GM11168 (cell line): ENCODE measurements around the gene ERC2.

ENCODE experiments used
- in situ Hi-C: fragments of 300-500 bp; cut with MboI; formaldehyde crosslinking; loops from one replicate; pipeline ENCODE4 v1.12.0; 2022; ENCODE audit warnings: low sequenced_read_pairs; ENCODE audit not compliant: unreplicated experiment

The ERC2 gene

DNA sequence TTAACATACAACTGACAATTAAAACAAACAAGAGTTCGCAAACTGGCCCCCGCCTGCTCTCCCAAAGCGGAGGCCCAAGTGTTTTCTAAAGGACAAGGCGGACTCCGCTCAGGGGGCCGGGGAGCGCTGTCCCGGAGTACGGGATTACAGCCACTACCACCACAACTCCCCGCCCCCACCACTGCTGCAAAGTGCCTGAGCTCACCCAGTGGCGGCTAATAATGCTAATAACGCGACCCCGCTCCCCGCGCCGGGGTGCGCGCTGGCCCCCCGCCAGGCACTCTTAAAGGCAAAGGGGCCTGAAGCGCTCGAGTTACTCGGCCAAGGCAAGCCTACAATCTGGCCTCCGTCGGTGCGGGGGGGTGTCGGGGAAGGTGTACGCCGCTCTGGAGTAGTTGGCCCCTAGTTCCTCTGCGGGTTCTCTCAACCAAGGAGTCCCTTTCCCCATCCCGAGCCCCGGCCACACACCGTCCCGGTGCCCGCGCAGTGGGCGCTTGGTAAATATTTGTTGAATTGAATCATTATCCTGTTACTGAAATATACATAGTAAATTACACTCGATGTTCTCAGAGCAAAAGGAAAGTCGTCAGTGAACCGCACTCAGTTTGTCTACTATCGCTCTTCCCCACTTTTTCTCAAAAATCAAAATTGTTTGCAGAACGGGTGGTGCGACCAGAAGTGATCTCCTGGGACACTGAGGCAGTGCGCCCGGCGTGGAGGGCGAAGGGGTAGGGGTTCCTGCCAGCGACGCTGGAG, 982.0 kb downstream of the ERC2 start:
- in situ Hi-C loops, result loop anchor here (25.0 kb wide), 1 partner anchor 776 kb away; no protein-coding TSS in a partner anchor

DNA sequence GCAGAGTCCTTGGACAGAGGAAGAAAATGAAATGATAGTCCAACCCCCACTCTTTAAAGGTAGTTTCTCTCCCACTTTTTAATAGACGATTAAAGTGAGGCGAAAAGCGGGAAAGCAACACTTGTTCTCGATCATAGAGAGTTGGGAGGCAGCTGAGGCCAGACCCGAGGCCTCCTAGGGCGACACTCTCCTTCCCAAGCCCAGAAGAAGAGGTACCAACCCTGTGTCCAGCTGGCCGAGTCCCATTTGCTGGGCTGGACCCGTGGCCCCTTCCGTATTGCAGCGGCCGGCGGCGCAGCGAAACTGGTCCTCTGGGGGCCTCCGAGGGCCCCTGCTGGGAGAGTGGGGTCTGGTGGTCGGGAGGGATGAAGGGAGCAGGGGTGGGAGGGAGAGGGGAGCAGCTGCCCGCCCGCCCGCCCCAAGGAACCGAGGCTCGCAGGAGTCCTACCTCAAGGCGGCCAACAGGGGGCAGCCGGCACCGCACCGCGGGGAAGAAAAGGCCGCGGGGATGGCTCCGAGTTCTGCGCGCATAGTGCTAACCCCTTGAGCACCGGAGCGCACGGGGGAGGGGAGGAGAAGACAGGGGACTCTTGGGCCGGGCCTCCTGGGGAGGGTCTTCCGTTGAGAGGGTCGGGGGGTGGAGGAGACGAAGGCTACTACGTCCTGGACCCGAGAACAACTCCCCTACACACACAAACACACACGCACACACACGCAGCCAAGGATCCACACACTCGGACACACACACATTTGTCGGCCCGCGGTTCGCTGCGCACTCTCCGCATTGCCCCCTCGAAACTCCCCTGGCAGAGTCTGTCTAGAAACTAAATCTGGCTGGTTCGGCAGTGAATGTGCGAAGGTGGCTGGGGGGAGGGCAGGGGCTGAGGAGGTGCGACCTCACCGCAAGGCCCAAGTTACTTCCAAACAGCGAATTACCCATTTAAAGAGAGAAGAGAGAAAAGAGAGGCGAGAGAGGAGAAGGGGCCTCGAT, 983.2 kb downstream of the ERC2 start:
- in situ Hi-C loops, result loop anchor here (25.0 kb wide), 1 partner anchor 777 kb away; no protein-coding TSS in a partner anchor

DNA sequence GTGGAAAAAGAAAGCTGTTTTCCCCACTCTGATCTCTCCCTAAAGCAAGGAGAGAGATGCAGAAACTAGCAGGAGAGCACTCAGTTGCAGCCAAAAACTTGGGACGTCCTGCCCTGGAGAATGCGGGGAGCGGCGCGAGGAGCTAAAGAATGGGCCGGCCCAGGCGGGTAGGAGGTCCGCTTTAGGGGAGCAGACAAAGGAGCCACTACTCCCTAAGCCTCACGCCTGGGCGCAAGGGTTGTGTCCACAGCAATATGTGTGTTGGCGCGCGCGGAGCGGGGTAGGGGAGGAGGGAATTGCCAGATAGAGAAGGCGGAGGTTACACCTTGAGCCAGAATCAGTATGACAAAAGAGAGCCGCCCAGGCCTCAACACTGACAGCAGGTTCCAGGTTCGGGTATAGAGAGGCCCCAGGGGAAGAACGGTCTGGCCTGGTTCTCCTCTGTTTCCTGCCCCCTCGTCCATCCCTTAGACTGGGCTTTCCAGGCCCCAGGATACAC, 984.0 kb downstream of the ERC2 start:
- in situ Hi-C loops, result loop anchor here (25.0 kb wide), 1 partner anchor 778 kb away; no protein-coding TSS in a partner anchor

DNA sequence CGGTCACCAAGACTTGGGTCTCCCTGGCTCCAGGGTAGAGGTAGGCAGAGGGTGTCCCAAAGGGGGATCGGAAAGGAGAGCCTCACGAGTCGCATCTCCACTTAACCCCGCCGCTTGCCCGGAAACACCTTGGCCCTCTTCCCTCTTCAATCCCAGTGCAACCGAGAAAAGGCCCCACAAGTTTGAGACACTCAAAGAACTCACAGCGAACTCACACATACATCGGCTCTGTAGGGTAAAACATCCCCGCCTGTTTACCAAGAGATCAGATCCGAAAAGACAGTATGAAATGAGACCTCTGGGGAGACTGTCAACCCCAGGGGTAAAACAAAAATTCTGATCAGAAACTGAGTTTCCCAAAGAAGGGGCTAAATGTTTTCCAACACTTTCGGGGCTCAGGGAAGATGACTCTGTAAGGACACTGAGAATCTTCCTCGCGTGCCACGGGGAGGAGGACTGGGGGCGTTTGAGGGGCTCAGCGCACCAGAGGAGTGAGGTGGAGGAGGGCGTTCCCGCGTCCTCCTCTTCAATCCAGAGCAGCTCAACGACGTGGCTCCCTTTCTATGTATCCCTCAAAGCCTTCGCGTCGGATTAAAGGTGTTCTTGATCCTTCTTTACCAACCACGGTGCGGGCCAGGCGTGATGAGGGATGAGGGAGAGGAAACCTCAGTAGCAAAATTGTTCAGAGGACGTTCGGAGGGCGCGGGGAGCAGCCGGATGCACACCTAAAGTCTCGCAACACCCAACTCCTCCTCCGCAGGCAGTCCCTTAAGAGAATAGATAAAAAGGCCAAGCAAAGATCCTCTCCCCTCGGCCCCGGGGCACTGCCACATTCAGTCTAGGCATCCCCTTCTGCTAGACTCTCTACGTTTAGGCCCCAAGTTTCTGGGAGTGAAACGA, 984.8 kb downstream of the ERC2 start:
- in situ Hi-C loops, result loop anchor here (25.0 kb wide), 1 partner anchor 779 kb away; no protein-coding TSS in a partner anchor

- in situ Hi-C loops, result loop anchor here (25.0 kb wide), 1 partner anchor 780 kb away; no protein-coding TSS in a partner anchor
These were observed 985.6 kb downstream of the ERC2 start for GRCh38 chr3:55482496-55483195.

DNA sequence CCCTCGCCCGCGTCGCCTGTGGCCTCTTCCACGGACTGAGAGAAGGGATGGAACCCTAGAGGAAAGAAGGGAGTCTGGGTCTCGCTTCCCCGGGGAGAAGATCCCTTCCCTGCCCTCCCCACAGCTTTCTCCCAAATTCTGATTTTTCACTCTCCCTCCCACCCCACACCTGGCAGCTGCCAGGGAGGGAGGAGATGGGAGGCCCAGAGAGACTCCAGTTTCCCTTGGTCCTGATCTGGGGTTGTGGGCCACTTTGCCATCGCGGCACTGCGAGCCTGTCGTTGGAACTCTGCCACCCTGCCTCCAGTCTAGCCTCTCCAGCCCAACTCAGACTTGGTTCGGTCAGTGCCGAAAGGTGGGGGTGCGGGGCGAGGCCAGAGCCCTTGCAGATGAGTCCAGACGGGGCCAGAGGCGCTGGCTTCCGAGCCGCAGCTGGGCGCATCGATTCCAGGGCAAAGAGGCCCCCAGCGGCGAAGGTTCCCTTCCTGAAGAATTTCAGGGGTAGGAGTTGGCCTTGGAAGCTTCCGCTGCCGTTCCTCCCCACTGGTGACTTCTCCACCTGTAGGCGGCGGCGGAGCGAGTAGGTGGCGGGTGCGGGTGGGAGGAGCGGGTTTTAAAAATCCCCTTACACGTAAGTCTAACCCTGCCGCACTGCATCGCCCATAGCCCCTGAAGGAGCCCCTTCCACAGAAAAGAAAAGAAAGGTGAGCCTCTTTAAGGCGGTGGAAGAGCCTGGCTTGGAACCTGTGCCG, 986.3 kb downstream of the ERC2 start:
- in situ Hi-C loops, result loop anchor here (25.0 kb wide), 1 partner anchor 780 kb away; no protein-coding TSS in a partner anchor

DNA sequence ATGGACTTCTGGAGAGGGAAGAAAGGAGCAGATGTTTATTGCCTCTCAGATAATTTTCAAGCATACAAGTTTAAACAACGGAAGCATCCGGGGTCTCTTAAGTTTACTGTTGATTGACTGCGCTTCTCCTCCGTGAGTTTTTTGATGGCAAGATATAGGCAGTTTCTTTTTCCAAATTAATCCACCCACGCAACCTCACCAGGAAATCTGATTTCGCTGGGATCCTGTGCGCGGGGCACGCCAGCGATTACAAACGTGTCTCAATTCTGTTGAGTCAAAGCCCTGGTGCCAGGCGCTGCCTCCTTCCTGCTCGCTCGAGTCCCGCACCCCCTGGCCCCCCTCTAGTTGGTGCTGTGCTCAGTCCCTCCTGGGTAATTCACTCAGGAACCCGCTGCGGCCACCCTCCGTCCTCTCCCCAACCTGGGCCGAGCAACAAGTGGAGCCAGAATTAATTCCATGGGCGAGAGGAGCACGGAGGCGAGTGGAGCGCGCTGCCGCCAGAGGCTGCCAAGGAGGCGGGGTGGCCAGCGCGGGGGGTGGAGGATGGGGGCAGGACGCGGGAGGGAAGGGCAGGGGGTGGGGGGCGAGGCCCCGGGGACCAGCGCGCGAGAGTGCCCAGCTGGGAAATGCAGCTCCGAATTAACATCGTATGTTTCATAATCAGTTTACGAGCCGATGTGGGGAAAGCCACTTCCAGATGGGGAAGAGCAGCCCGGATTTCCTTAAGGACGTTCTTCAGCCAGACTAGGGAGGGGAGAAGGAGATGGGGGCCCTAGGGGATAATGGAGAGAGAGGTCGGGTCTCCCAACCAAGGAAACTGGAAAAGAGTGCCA, 987.1 kb downstream of the ERC2 start:
- in situ Hi-C loops, result loop anchor here (25.0 kb wide), 1 partner anchor 781 kb away; no protein-coding TSS in a partner anchor

DNA sequence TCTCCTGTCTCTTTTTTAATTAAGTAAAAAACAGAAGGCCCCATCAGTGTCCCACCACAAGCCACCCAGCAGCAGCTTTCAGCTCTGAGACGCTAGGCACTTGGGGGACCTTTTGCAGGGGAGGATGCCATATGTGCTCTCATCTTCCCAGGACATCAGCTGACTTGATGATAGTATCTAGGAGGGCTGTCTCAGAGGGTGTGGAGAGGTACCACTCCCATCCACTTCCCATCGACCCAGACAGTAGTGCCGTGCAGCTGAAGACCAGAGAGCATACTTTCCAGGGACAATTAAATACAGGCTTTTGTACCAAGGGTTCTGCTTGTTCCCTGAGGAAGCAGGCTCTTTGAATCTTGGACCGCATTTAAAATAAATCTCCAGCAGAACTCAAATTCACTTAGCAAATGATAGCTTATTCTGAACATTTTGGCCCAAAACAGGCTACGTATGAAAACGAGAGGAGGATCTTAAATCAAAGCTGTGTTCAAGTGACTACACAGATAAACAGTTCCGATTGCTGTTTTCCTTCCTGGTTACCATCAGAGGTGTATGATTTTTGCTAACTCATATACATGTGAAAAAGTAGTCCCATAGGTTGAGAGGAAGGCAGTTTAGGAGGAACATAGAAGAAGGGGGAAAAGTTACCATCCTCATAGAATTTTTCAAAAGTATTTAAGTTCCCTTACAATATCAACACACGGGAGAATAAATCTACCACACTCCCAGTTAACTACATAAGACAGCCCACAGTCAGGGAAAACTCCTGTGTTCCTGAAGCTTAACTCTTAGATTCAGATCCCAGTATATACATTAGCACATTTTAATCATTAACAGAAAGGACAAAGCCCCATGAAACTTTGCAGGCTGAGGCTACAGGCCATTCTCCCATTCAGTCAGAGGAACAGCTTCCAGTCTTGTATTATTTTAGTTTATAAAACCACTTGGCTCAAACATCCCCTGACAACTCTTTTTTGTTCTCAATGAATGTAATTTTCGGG, 990.7 kb downstream of the ERC2 start:
- in situ Hi-C loops, result loop anchor here (25.0 kb wide), 1 partner anchor 785 kb away; no protein-coding TSS in a partner anchor

DNA sequence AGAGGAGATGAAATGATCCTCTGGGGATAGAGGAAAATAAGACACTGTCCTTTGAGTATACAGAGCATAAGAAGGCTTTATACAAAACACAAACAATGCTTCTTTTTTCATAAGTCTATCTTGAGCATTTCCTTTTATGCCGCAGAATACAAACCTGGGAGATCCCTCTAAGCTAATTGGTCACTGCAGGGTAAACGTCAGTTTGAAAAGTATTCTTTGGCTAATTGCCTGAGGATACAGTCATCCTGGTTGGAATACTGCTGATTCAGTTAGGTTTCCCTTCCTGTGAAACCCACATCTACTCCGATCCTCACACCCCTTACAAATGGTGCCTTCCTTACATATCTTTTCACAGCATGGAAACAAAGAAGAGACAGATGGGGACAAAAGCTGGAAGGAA, 991.8 kb downstream of the ERC2 start:
- in situ Hi-C loops, result loop anchor here (25.0 kb wide), 1 partner anchor 786 kb away; no protein-coding TSS in a partner anchor

- in situ Hi-C loops, result no loop called here
These were observed 994.0 kb downstream of the ERC2 start for GRCh38 chr3:55474213-55474632.

- in situ Hi-C loops, result no loop called here
These were observed 994.5 kb downstream of the ERC2 start for GRCh38 chr3:55473788-55474187.

- in situ Hi-C loops, result no loop called here
These were observed 996.6 kb downstream of the ERC2 start for GRCh38 chr3:55471522-55472280.

DNA sequence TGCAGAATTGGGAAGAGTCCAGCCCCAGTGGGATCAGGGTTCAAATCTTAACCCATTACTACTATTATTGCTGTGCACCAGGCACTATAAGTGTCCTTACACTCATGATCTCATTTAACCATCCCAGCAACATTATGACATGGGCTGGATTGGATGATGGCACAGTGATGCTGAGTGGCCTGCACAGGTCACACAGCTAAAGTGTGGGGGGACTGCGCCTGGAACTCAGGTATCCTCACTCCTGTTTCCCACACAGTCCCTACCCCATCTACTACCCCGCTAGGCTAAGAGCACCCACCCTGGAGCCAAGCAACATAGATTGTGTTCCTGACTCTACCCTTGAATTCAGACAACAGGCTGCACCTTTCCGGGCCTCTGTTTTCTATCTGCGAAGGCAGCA, 997.2 kb downstream of the ERC2 start:
- in situ Hi-C loops, result no loop called here

- in situ Hi-C loops, result no loop called here
These were observed 998.2 kb downstream of the ERC2 start for GRCh38 chr3:55469957-55470526.

- in situ Hi-C loops, result no loop called here
These were observed 1000.0 kb downstream of the ERC2 start for GRCh38 chr3:55468251-55468650.
